Measurements from ENCODE around the gene MOB1A. TPM values are rescaled to one million over a fixed set of nuclear protein-coding genes. Genes with fewer than 3 reads are reported as not detected.
A peak's percentile ranks its signal among the peaks of the same experiment; 100 is the strongest.

Gene MOB1A
- total and polyA plus RNA-seq, 2 of the 13 experiments (the other 11 are each of a cell fraction or from before 2014, with no cell fraction given), result 48.2 to 139 TPM

- TF ChIP-seq TBX2 (CRISPR knock-in tag; IDR thresholded peaks at IDR 0.05; ENCODE audit: borderline replicate concordance), result peak; percentile 72; the same call in 1 of the 2 replicates
- peak; percentile 99 for TF ChIP-seq ZMAT3 (CRISPR knock-in tag; conservative IDR thresholded peaks at IDR 0.05)
- TF ChIP-seq MLX (CRISPR knock-in tag; IDR thresholded peaks at IDR 0.05), result 0 out of 2 replicates have a peak, but pooled peaks have one; percentile 19
- TF ChIP-seq ZNF12 (CRISPR knock-in tag; IDR thresholded peaks at IDR 0.05), result peak; percentile 87
- no peak for TF ChIP-seq HNF1B (CRISPR knock-in tag; IDR thresholded peaks at IDR 0.05)
- no peak for TF ChIP-seq ZBTB49 (CRISPR knock-in tag; IDR thresholded peaks at IDR 0.05; ENCODE audit: borderline replicate concordance)
- TF ChIP-seq GFI1 (CRISPR knock-in tag; IDR thresholded peaks at IDR 0.05; ENCODE audit: borderline replicate concordance), result peak; percentile 40; the same call in 1 of the 2 replicates
- peak; percentile 80; the same call in 1 of the 2 replicates for TF ChIP-seq ZNF234 (CRISPR knock-in tag; conservative IDR thresholded peaks at IDR 0.05)
- peak; percentile 46 for TF ChIP-seq KLF6 (CRISPR knock-in tag; IDR thresholded peaks at IDR 0.05)
- TF ChIP-seq AHDC1 (CRISPR knock-in tag; IDR thresholded peaks at IDR 0.05; ENCODE audit: borderline replicate concordance), result peak; percentile 46; the same call in 1 of the 2 replicates
- TF ChIP-seq ZNF567 (CRISPR knock-in tag; IDR thresholded peaks at IDR 0.05; ENCODE audit: borderline replicate concordance), result 0 out of 2 replicates have a peak, but pooled peaks have one; percentile 85
- peak; percentile 39; the same call in 1 of the 2 replicates for TF ChIP-seq TMF1 (CRISPR knock-in tag; IDR thresholded peaks at IDR 0.05; ENCODE audit: low read depth)
- peak; percentile 62 for TF ChIP-seq MIXL1 (CRISPR knock-in tag; IDR thresholded peaks at IDR 0.05)
- TF ChIP-seq ZFP91 (CRISPR knock-in tag; IDR thresholded peaks at IDR 0.05; ENCODE audit: borderline replicate concordance), result peak; percentile 89
Measured at GRCh38 chr2:74198461-74199274, 20.0 kb upstream of the MOB1A start, which contains the start of gene MTHFD2 (continued).
